Ammon's horn (tissue), 1 donor: ENCODE results near the gene FAAP20.

Experiments used
- DNase-seq: peaks from one replicate; pipeline ENCODE4 v3.0.0-alpha.2; 2016; ENCODE audit warnings: low spot score

The FAAP20 gene

GRCh38 chr1:2195785-2196184, 1.2 kb upstream of the FAAP20 start:
- DNase-seq, result no peak

GRCh38 chr1:2194898-2195673, 514 bp upstream of the FAAP20 start:
- peak; percentile 86 for DNase-seq

- no peak for DNase-seq
These were observed 874 bp downstream of the FAAP20 start for GRCh38 chr1:2193514-2194281.

GRCh38 chr1:2192031-2192995, 2.3 kb downstream of the FAAP20 start:
- DNase-seq, result peak; percentile 61

GRCh38 chr1:2190491-2190976, 4.0 kb downstream of the FAAP20 start:
- DNase-seq, result no peak

GRCh38 chr1:2189459-2190425, 4.8 kb downstream of the FAAP20 start:
- peak; percentile 96 for DNase-seq

- no peak for DNase-seq
These were observed 6.2 kb downstream of the FAAP20 start for GRCh38 chr1:2188336-2188735.

GRCh38 chr1:2187619-2188018, 7.0 kb downstream of the FAAP20 start:
- DNase-seq, result no peak

GRCh38 chr1:2186901-2187300, 7.7 kb downstream of the FAAP20 start:
- no peak for DNase-seq

GRCh38 chr1:2185880-2186855, 8.4 kb downstream of the FAAP20 start:
- DNase-seq, result no peak

- DNase-seq, result no peak
These were observed 9.6 kb downstream of the FAAP20 start for GRCh38 chr1:2184934-2185333.

GRCh38 chr1:2184531-2184930, 10.0 kb downstream of the FAAP20 start:
- no peak for DNase-seq

- DNase-seq, result no peak
These were observed 10.6 kb downstream of the FAAP20 start for GRCh38 chr1:2183937-2184334.

- DNase-seq, result no peak
These were observed 12.2 kb downstream of the FAAP20 start for GRCh38 chr1:2182376-2182775.

GRCh38 chr1:2181752-2182151, 12.8 kb downstream of the FAAP20 start:
- no peak for DNase-seq

GRCh38 chr1:2181271-2181670, 13.3 kb downstream of the FAAP20 start:
- no peak for DNase-seq

- DNase-seq, result no peak
These were observed 14.0 kb downstream of the FAAP20 start for GRCh38 chr1:2180297-2181245.

- DNase-seq, result peak; percentile 40
These were observed 15.1 kb downstream of the FAAP20 start for GRCh38 chr1:2179283-2180013.
